Left cardiac atrium (tissue), 4 donors: Measurements from ENCODE around the gene ARRB1. TPM values are rescaled to one million over a fixed set of nuclear protein-coding genes. Genes with fewer than 3 reads are reported as not detected.
A peak's percentile ranks its signal among the peaks of the same experiment; 100 is the strongest.

Source experiments
- ATAC-seq, 2 donors: fragments of 200-7000 bp; cut with Tn5 transposase; one replicate each; pipeline ENCODE4 v1.9.1; 2020; ENCODE audit warnings: mild to moderate bottlenecking in 2 of 2, moderate library complexity in 2 of 2
- DNase-seq: peaks from one replicate; pipeline ENCODE4 v3.0.0-alpha.2; 2020
- intact Hi-C, 2 donors: fragments of 100-400 bp; cut with DNase I; formaldehyde crosslinking; loops; one replicate each; pipeline versions ENCODE4 v1.14.1 to v1.15.1; 2022 to 2023
- total RNA-seq, 2 donors: library from RNA; stranded (reverse); fragmentation: NEBNext Ultra II Directional; extraction: Animal tissue kit (Norgen Biotek cat#: 25700); gene quantifications; one replicate each; pipeline ENCODE4 v1.2.1, GENCODE V29; 2021
- donor health status: DM: no; HTN: yes; CAD: no.
- donor health status: DM: no; HTN: yes; CAD: no; lungs with severe emphysema.
- donor health status: DM: yes; HTN: yes; CAD: no.
- donor health status: Dilated cardiomyopathy.

The ARRB1 gene
- total RNA-seq, 2 donors from 2014 or later: 28.4 to 39.4 TPM

GRCh38 chr11:75269896-75270295, 81.6 kb downstream of the ARRB1 start:
- intact Hi-C loops: no loop called here
- DNase-seq (no peak), ATAC-seq (no peak)

GRCh38 chr11:75269367-75269660, 82.1 kb downstream of the ARRB1 start:
- DNase-seq: no peak
- no peak for ATAC-seq
- intact Hi-C loops: no loop called here

- intact Hi-C loops: no loop called here
- no peak for ATAC-seq
- no peak for DNase-seq
Observed at GRCh38 chr11:75268626-75269366, 82.7 kb downstream of the ARRB1 start.

- ATAC-seq: no peak
- intact Hi-C loops: no loop called here
- DNase-seq: peak; percentile 12
Observed at GRCh38 chr11:75267171-75267970, 84.1 kb downstream of the ARRB1 start.

- peak; percentile 50 for DNase-seq
- peak in 1 of 2 donors; percentile 44 for ATAC-seq
- intact Hi-C loops: no loop called here
Observed at GRCh38 chr11:75265851-75266531, 85.5 kb downstream of the ARRB1 start.

GRCh38 chr11:75264971-75265370, 86.5 kb downstream of the ARRB1 start:
- DNase-seq (peak; percentile 8), ATAC-seq (no peak)
- intact Hi-C loops: no loop called here

- ATAC-seq (no peak), DNase-seq (no peak)
- intact Hi-C loops: no loop called here
Observed at GRCh38 chr11:75264356-75264755, 87.1 kb downstream of the ARRB1 start.

- intact Hi-C loops: no loop called here
- ATAC-seq (peak in 1 of 2 donors; percentile 25), DNase-seq (peak; percentile 29)
Observed at GRCh38 chr11:75263944-75264349, 87.5 kb downstream of the ARRB1 start.

GRCh38 chr11:75262961-75263852, 88.3 kb downstream of the ARRB1 start:
- peak in 1 of 2 donors; percentile 10 for ATAC-seq
- intact Hi-C loops: no loop called here
- DNase-seq: peak; percentile 20

- ATAC-seq (no peak), DNase-seq (peak; percentile 11)
- intact Hi-C loops: no loop called here
Observed at GRCh38 chr11:75262436-75262835, 89.0 kb downstream of the ARRB1 start.

- no peak for ATAC-seq
- DNase-seq: peak; percentile 12
- intact Hi-C loops: no loop called here
Observed at GRCh38 chr11:75261902-75262361, 89.5 kb downstream of the ARRB1 start.

GRCh38 chr11:75260396-75261170, 90.9 kb downstream of the ARRB1 start:
- peak; percentile 8 for ATAC-seq
- DNase-seq: no peak
- intact Hi-C loops: no loop called here

- DNase-seq: no peak
- no peak for ATAC-seq
- intact Hi-C loops: no loop called here
Observed at GRCh38 chr11:75254326-75254725, 97.1 kb downstream of the ARRB1 start.

GRCh38 chr11:75249704-75250103, 101.8 kb downstream of the ARRB1 start:
- ATAC-seq: no peak

GRCh38 chr11:75248924-75249256, 102.6 kb downstream of the ARRB1 start:
- no peak for DNase-seq
- no peak for ATAC-seq
- intact Hi-C loops: loop anchor here (2.0 to 10.0 kb wide), 5 partner anchors 42 to 324 kb away; no protein-coding TSS in a partner anchor

More at GRCh38 chr11:75249704-75250103, 101.8 kb downstream of the ARRB1 start:
- intact Hi-C loops: loop anchor here (2.0 to 10.0 kb wide), 5 partner anchors 42 to 325 kb away; no protein-coding TSS in a partner anchor
- DNase-seq: no peak

GRCh38 chr11:75246671-75247350, 104.7 kb downstream of the ARRB1 start:
- no peak for DNase-seq
- intact Hi-C loops: loop anchor here (5.0 to 10.0 kb wide), 4 partner anchors 40 to 322 kb away; no protein-coding TSS in a partner anchor
- ATAC-seq: no peak

GRCh38 chr11:75246006-75246670, 105.3 kb downstream of the ARRB1 start:
- intact Hi-C loops: loop anchor here (5.0 to 10.0 kb wide), 4 partner anchors 39 to 321 kb away; no protein-coding TSS in a partner anchor
- DNase-seq (no peak), ATAC-seq (no peak)
